NK-92 treated with Interleukin-12 subunit alpha and Interleukin-12 subunit beta, amount 100 ng/mL, for 24 hours (cell line): ENCODE measurements around the gene AGFG2.
"Not testable (repeated sequence)": the region's sequence is repeated elsewhere in the genome, so short reads cannot be mapped to it uniquely, and the experiment has no call there.

Source experiments
- DNase-seq: peaks from one replicate; lab custom pipeline; 2025; lab: John Stamatoyannopoulos, UW

AGFG2 gene

DNA sequence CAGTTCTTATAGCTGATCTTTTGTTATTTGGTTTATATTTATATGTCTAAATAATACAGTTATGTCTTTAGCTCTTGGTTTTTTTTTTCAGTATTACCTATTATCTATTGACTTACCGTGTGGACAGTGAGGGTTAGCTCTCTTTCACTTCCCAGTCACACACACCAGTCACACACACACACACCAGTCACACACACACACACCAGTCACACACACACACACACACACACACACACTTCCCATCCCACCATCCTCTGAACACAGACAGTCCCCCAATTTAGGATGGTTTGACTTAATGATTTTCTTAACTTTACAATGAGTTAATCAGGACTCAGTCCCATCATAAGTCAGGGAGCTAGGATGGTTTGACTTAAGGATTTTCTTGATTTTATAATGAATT lies 18.9 kb upstream of the AGFG2 start:
- DNase-seq, result no peak

DNA sequence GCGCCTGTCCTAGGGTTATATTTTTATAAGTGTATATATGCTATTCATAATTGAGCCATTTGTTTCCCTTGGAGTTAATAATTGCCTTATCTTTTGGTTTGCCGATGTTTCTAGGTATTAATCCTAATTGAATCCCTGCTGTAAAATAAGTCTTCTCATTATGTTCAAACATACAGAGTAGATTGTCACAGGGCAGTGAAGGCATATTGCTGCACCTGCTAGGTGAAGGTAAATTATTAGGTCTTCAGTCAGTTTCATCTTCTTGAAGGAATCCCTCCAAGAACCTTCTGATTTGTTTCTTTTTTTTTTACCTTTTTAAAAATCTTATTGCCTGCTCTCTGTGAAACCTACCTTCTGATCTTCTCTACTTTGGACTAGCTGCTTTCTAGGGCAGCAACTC lies 17.9 kb upstream of the AGFG2 start:
- no peak for DNase-seq

DNA sequence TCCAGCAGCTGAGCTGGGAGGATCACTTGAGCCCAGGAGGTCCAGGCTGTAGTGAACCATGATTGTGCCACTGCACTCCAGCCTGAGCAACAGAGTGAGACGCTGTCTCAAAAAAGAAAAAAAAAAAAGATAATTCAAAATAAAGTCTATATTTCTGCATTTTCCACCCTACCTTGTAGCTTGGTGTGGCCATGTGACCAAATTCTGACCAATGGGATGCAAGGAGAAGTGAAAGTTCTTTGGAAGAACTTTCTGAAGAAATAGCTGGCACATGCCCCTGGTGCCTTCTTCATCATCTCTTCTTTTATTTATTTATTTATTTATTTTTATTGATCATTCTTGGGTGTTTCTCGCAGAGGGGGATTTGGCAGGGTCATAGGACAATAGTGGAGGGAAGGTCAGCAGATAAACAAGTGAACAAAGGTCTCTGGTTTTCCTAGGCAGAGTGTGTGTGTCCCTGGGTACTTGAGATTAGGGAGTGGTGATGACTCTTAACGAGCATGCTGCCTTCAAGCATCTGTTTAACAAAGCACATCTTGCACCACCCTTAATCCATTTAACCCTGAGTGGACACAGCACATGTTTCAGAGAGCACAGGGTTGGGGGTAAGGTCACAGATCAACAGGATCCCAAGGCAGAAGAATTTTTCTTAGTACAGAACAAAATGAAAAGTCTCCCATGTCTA lies 17.0 kb upstream of the AGFG2 start:
- not testable (repeated sequence) for DNase-seq

DNA sequence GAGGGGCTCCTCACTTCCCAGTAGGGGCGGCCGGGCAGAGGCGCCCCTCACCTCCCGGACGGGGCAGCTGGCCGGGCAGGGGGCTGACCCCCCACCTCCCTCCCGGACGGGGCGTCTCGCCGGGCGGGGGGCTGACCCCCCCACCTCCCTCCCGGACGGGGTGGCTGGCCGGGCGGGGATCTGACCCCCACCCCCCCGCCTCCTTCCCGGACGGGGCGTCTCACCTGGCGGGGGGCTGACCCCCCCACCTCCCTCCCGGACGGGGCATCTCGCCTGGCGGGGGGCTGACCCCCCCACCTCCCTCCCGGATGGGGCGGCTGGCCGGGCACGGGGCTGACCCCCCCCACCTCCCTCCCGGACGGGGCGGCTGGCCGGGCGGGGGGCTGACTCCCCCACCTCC lies 15.8 kb upstream of the AGFG2 start:
- not testable (repeated sequence) for DNase-seq

DNA sequence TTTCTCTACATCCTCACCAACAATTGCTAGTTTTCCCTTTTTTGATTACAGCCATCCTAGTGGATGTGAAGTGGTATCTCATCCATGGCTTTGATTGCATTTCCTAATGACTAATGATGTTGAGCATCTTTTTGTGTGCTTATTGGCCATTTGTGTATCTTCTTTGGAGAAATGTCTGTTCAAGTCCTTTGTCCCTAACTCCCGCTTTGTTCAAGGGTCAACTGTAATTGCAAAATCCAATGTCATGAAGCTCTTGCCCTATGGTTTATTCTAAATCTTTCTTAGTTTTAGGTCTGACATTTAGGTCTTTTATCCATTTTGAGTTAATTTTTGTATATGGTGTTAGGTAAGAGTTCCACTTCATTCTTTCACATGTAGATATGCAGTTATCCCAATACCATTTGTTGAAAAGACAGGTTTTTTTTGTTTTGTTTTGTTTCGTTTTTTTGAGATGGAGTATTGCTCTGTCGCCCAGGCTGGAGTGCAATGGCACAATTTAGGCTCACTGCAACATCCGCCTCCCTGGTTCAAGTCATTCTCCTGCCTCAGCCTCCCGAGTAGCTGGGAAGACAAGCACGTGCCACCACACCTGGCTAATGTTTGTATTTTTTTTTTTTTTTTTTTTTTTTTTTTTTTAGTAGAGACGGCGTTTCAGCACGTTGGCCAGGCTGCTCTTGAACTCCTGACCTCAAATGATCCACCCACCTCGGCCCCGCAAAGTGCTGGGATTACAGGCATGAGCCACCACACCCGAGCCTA lies 10.7 kb upstream of the AGFG2 start:
- DNase-seq, result not testable (repeated sequence)

DNA sequence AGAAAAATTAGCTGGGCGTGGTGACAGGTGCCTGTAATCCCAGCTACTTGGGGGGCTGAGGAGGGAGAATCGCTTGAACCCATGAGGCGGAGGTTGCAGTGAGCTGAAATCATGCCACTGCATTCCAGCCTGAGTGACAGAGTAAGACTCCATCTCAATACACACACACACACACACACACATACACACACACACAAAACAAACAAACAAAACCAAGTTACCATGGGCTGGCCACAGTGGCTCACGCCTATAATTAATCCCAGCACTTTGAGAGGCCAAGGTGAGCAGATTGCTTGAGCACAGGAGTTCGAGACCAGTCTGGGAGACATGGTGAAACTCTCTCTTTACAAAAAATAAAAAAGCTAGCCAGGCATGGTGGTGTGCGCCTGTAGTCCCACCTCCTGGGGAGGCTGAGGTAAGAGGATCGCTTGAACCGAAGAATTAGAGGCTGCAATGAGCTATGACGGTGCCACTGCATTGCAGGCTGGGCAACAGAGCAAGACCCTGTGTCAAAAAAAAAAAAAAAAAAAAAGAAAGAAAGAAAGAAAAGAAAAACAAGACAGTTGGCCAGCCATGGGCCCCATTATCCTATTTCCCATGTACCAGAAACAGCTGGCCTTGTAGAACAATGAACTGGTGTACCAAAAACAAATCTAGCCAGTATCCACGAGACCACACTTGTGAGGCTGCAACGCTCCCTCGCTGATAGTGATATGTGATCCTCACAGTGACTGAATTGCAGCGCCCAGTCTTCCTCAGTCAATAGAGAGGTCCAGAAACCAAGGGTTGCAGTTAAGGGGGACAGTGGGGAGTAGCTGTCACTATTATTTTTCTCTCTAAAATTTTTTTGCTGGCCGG lies 6.6 kb upstream of the AGFG2 start:
- no peak for DNase-seq

DNA sequence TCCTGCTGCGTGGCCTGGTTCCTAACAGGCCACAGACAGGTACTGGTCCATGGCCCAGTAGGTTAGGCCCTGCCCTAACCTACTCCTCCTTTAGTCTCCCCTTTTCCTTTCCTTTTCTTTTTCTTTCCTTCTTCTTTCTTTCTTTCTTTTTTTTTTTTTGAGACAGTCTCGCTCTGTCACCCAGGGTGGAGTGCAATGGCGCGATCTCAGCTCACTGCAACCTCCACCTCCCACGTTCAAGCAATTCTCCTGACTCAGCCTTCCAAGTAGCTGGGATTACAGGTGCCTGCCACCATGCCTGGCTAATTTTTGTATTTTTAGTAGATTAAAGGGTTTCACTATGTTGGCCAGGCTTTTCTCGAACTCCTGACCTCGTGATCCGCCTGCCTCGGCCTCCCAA lies 3.0 kb upstream of the AGFG2 start:
- DNase-seq, result not testable (repeated sequence)

DNA sequence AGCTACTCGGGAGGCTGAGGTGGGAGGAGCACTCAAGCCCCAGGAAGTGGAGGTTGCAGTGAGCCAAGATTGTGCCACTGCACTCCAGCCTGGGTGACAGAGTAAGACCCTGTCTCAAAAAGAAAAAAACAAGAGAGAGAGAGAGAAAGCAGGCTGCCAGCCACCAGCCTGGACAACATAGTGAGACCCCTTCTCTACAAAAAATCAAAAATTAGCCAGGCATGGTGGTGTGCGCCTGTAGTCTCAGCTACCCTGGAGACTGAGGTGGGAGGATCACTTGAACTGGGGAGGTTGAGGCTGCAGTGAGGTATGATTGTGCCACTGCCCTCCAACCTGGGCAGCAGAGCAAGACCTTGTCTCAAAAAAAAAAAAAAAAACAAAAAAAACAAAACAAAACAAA lies 2.3 kb upstream of the AGFG2 start:
- not testable (repeated sequence) for DNase-seq

DNA sequence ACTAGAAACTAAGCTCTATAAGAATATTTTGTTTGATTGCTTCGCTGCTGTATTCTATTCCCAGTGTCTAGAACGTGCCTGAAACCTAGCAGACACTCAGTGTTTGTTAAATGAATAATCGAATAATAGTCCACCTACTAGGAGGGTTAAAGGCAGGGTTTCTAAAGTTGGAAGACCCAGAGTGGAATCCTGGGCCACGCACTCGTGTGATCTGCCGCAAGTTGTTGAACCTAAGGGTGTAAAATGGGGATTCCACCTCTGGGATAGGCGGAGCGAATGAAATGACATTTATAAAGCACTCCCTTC lies 702 bp upstream of the AGFG2 start:
- DNase-seq, result no peak

DNA sequence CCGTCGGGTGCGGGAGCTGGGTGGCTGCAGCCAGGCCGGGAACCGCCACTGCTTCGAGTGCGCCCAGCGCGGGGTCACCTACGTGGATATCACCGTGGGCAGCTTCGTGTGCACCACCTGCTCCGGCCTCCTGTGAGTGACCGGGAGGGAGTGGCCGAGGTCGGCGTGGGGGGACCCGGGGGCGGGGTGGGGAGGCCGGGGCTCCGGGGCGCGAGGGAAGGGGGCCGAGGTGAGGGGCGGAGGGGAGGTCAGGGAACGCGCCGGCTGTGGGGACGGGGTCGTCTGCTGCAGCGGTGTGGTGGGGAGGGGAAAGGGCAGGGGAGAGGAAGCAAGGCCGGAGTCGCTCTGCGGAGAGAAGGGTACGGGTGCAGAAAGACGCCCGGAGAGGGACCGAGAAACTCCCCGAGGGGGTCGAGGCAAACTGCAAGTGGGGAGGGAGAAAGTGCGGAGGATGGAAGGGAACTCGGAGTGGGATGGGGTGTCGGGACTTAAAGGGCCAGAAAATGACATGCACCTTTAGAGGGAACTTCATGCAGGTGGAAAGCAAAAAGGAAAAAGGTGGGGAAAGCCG lies 518 bp downstream of the AGFG2 start:
- DNase-seq, result peak; percentile 54

DNA sequence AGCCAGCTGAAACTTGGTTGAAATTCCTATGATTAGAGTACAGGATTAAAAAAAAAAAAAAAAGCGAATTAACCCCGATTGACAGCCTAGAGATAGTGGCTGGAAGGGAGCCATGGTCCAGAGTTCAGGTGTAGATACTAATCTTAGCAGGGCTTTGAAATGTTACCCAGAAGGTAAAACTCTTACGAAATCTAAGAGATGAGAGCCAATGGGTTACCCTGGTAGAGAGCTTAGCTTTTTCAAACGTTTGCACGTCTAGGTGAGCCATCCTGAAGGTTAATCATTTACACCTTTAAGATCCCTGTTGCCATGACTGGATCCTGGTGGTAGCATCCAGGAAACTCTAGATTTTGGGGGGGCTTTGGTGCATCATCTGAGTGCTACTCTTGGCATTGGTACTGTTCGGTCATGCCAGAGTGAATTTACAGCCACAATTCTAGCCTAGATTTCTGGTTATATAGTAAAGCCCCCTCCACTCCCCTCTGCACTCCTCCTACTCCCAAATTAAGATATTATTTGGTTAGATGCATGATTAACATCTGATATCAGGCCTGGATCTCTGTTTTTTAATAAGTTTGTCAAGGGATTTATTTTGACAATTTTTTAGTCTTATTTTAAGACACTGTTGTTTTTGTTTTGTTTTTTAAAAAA lies 1.2 kb downstream of the AGFG2 start:
- no peak for DNase-seq

DNA sequence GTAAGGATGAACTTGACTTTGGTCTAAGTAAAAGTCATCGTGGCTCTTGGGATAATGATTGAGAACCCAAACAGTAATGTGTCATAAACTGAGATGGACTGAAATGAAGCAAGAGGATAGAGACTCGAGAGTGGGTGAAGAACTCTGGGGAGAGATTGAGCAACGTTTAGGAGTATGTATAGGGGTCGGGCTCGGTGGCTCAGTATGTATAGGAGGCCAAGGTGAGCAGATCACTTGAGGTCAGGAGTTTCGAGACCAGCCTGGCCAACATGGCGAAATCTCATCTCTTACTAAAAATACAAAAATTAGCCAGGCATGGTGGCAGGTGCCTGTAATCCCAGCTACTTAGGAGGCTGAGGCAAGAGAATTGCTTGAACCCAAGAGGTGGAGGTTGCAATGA lies 2.3 kb downstream of the AGFG2 start:
- not testable (repeated sequence) for DNase-seq

DNA sequence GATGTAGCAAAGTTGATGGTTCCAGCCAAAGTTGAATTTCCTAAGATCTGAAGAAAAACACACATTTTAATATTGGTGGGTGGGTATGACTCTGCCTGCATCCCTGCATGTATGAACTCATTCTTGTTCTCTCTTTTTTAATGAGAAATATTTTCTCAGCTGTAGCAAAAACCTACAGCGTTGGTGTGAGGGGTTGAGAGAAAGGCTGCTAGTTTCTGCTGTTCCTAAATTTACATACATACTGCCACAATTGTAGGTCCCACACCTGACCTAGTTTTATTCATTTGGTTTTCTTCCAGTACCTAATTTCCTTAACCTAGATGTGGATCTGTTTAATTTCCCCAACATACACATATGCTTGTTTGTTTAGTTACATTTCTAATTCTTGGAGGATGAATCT lies 4.6 kb downstream of the AGFG2 start:
- no peak for DNase-seq

DNA sequence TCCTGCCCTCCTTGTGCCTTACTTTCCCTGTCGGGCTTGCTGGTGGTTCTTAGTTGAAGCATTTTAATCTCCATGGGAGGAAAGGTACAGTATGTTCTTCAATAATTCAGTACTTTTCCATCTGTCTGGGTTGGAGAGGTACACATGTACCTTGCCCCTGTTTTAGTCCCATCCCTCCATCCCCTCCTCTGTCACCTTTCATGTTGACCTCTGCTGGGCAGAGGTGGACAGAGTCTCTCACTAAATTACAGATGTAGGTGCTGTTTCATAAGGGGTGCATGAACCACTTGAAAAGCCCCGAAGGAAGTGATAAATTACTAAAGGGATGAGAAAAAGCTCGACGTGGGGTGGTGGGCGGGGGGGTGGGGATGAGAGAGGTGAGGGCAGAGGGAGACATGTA lies 5.4 kb downstream of the AGFG2 start:
- no peak for DNase-seq

DNA sequence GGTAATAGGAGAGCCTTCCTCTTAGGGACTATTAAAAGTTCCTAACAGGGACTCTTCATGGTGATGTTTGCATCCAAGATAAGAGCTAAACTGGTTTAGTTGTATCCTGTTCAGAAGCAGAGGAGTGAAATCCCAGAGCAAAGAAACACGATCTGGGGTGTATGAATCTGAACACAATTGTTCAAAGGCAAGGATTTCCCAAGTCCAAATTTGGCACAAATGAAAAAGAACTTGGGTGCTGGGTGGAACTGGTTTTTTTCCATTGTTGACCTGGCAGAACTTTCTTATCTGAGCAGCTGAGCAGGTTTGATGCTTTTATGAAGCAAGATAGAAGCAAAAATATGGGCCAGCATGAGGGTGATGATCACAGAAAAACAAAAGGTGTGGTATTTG lies 6.0 kb downstream of the AGFG2 start:
- no peak for DNase-seq

DNA sequence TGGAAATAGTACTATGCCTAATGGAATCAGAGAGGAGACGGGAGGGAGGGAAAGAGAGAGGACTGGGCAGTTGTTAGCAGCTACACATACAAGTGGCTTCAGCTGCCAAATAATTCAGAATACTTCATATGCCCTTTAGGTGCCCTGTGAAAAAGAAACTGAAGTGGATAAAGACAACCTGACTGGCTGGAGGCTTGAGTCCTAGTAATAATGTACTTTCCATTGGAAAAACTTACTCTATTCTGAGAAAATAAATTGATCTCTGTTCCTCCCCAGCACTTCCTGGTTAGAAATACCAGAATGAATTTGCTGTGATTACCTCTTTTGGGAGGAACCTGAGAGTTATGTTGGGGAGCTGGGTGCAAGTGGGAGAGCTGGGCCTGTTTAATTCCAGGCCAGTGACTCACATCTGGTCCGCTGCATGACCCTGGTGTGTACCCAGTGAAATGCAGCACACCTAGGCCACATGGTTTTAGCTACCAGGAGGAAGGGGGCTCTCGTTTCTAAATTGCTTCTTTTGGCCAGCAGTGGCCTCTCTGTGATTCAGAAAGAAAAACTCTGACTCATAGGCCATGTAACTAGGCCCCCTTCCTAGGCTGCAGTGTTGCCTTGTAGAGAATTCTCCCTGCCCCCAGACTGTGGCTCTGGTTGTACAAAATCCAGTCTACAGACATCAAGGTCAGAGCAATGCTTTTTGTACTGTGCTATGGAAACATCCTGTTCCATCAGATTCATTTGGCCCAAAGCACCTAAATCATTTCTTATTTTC lies 6.5 kb downstream of the AGFG2 start:
- peak; percentile 74 for DNase-seq

DNA sequence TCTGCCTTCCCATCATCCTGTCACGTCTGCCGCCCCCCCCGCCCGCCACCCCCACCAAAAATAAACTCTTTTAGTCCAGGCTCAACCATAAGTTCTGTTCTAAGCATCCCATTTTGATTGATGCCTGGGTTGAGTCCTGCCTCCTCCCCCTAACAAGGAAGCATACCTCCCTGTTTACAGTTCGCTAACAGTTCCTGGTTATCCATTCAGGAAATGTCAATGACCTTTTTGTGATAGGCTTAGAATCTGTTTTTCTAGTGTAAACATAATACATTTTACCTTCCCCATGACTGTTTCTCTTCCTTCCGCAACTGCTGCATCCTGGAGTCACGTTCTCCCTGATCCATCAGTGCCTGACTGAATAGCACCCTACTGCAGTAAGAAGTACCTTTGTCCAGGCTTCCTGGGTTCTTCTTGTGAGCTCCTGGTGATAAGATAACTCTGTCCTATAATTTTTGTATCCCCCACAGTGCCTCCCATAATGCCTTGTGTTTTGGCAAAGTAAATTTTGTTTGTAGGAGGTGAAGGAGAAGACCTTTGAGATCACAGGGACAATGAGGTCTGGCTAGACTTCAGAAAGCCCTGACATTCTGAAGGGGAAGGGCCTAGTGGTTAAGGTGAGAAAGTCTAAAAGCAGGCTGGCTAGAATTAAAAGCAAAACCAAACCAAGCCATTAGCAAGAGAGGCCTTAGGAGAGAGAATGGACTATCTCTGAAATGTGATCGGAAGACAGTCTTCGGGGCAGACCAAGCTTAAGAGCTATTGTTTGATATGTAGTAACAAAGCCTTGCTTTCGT lies 7.3 kb downstream of the AGFG2 start:
- DNase-seq, result no peak

DNA sequence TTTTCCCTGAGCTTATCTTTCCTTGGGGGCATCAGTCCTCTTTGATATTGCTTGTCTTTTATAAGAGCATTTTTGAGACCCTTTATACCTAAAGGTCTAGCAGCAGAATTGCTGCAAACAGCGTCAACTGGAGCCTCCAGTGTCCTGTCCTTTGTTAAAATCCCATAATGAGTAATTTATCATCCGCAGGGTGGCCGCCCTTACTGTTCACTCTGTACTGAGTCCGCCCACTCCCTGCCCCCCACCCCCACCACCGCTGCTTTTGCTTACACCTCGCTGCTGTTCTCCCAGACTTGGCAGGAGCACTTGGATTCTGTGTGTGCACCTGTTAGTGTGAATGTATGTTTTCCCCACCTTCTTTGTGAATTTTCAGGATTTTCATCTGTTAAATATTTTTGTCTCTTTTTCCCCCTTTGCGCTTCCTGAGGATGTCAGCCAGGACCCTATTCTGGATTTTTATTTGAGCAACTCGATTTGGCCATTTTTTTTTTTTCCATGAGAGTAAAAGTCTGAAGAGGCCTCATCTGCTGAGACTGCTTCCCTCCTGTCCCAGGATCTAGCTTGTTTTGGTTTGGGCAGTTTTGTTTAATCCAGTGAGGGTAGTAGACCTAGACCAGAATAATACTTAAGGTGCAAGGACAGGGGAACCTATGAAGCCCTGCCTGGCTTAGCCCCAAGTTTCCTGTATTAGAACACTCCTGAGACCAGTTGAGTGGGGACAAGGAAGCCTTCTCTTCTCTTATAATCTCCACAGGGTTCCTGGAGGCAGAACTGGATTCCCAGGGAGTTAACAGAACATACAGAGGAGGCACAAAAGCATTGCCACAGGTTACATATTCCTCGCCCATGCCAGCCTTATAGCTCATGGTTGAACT lies 8.2 kb downstream of the AGFG2 start:
- no peak for DNase-seq

DNA sequence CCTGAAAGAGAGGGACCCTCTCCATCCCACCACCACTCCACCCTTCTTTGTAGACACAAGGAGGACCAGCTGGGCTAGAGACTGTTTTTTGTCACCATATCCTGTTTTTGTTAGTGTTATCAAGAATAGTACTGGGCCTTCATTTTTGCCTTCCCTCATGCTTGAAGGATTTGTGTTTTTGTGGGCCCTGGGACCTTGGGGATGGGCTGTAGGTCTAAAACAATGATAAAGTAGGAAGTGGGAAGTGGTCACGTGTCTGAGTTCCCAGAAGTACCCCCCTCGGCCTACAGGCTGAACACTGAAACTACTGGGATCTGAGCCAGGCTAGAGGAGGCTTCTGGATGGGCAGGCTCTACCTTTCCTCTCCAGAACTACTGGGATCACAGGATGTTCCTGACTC lies 8.9 kb downstream of the AGFG2 start:
- DNase-seq, result no peak

DNA sequence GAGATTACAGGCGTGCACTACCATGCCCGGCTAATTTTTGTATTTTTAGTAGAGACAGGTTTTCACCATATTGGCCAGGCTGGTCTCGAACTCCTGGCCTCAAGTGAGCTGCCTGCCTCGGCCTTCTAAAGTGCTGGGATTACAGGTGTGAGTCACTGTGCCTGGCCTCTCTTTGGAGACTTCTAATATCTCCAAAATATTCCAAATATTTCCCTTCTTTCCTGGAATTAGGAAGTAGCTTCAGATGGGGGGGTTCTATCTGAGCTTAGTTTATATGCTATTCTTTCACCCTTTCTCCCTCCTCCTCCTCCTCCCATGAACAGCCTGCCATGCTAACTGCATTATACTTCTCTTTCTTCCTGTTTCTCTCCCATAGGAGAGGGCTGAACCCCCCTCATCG lies 9.4 kb downstream of the AGFG2 start:
- DNase-seq, result not testable (repeated sequence)
